PC-9 (cell line): ENCODE results near the gene LUC7L.

Experiments used
- EZH2 ChIP-seq: fragments of 200-600 bp; sonication (generic); IDR thresholded peaks from 2 replicates; pipeline ENCODE4 v1.8.0; 2017; ENCODE audit warnings: antibody characterized with exemption, low read depth
- TF ChIP-seq, protein P1 (sequence below): fragments of 200-600 bp; sonication (generic); conservative IDR thresholded peaks from 2 replicates; pipeline ENCODE4 v1.6.1; 2017; ENCODE audit warnings: mixed run types, antibody characterized with exemption, mild to moderate bottlenecking, moderate library complexity

DNA sequence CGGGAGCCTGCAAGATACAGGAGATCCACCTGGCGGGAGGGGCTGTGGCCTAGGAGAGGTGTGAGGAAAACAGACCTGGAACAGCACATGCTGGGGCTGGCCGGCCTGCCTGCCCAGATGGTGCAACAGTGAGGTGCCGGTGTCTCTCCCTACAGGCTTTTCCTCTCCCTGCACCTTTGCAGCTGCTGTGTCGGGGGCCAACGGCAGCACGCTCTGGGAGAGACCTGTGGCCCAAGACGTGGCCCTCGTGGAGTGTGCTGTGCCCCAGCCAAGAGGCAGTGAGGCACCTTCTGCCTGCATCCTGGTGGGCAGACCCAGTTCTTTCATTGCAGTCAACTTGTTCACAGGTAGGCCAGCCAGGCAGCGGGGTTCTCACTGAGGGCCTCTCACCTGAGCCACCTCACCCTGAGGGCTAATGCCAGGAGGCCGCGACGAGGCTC lies 30.6 kb upstream of the LUC7L start:
- no peak for TF ChIP-seq EZH2
- TF ChIP-seq, protein P1, sequence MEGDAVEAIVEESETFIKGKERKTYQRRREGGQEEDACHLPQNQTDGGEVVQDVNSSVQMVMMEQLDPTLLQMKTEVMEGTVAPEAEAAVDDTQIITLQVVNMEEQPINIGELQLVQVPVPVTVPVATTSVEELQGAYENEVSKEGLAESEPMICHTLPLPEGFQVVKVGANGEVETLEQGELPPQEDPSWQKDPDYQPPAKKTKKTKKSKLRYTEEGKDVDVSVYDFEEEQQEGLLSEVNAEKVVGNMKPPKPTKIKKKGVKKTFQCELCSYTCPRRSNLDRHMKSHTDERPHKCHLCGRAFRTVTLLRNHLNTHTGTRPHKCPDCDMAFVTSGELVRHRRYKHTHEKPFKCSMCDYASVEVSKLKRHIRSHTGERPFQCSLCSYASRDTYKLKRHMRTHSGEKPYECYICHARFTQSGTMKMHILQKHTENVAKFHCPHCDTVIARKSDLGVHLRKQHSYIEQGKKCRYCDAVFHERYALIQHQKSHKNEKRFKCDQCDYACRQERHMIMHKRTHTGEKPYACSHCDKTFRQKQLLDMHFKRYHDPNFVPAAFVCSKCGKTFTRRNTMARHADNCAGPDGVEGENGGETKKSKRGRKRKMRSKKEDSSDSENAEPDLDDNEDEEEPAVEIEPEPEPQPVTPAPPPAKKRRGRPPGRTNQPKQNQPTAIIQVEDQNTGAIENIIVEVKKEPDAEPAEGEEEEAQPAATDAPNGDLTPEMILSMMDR, result no peak
